NAMALWA (cell line): ENCODE results near the gene INPP4B.
"Not testable (repeated sequence)": the region's sequence is repeated elsewhere in the genome, so short reads cannot be mapped to it uniquely, and the experiment has no call there.

Experiments used
- DNase-seq: peaks from one replicate; pipeline ENCODE4 v3.0.0-alpha.2; 2015; ENCODE audit warnings: low spot score

INPP4B gene

DNA sequence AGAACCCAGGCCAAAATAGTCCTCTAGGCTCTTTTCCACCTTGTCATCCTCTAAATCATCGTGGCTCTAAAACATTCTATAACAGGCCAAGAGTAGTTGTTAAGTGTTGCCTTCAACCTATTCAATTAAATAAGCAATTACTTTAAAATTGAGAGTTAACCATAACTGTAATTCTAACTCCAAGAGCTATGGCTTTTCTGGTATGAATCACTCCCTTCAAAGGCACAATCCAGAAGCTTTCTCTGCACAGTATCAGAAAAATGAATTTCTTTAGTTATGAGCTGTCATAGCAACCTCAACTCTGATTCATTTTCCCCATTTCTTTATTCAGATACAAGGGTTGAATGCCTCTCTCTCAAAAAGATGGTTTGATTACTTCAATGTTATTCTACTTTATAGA, 21.7 kb downstream of the INPP4B start:
- no peak for DNase-seq

- DNase-seq: no peak
Observed at GRCh38 chr4:142823796-142824195, 22.3 kb downstream of the INPP4B start.

DNA sequence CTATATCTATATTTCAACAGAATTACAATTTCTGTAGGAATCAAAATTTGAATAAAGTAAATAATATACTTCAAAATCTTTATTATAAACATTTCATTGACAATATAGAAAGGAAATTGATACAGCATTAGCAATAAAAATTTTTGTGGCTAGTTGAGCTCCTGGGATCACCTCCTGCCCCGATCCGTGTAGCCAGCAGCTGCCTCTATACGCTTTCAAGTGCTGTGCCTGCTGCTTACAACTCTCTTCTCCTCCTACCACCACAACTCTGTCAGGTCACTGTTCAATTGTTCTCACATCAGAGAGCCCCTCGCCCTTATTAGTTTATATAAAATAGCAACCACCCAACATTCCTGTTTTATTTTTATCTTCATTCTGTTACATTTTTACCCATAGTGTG, 27.6 kb downstream of the INPP4B start:
- no peak for DNase-seq

DNA sequence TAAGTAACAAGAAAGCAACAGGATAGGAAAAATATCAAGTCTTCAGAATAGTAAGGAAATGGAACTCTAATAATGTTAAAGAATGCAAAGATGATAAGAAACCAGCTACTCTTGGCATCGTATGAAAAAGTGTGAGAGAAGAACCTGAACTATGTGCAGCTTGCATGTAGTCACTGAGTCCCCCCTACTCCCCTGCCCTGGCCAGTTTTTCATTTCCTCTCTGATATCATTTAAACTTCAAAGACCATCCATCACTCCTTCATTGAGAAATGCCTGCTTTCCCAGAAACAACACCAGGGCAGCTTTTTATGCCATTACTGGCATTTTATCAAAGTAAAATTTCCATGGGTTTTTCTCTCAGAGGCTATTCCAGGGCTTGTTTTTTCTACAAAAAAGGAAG, 28.1 kb downstream of the INPP4B start:
- DNase-seq: no peak

GRCh38 chr4:142817442-142817841, 28.7 kb downstream of the INPP4B start:
- DNase-seq: no peak

GRCh38 chr4:142815834-142816233, 30.3 kb downstream of the INPP4B start:
- DNase-seq: no peak

- no peak for DNase-seq
Observed at GRCh38 chr4:142813388-142813787, 32.7 kb downstream of the INPP4B start.

DNA sequence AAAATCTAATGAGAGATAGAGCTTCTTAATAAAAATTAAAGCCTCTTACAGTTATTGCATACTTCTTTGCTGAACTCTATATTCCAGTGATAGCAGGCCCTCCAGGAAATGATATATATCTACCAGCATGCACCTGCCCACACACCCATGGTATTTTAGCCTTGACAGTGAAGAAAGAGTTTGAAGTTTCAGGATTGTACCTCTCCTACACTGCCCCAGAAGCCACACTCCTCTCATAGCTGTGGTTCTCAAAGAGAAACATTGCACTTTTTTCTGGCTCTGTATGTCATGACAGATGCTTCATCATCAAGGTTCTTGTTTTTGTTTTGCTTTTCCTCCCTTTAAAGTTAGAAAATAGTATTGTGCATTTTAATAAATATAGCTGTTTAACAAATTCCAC, 34.0 kb downstream of the INPP4B start:
- DNase-seq: no peak

- DNase-seq: no peak
Observed at GRCh38 chr4:142811034-142811433, 35.1 kb downstream of the INPP4B start.

GRCh38 chr4:142809559-142809958, 36.5 kb downstream of the INPP4B start:
- no peak for DNase-seq

DNA sequence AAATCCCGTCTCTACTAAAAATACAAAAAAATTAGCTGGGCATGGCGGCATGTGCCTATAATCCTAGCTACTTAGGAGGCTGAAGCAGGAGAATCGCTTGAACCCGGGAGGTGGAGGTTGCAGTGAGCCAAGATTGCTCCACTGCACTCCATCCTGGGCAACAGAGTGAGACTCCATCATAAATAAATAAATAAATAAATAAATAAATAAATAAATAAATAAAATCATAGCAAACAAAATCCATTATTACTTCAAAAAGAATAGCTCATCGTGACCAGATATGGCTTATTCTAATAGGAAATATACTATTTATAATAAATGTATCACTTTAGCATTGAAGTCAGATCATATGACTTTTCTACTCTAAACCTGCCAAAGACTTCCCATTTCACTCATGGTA, 42.2 kb downstream of the INPP4B start:
- not testable (repeated sequence) for DNase-seq

- DNase-seq: no peak
Observed at GRCh38 chr4:142801966-142802365, 44.1 kb downstream of the INPP4B start.

DNA sequence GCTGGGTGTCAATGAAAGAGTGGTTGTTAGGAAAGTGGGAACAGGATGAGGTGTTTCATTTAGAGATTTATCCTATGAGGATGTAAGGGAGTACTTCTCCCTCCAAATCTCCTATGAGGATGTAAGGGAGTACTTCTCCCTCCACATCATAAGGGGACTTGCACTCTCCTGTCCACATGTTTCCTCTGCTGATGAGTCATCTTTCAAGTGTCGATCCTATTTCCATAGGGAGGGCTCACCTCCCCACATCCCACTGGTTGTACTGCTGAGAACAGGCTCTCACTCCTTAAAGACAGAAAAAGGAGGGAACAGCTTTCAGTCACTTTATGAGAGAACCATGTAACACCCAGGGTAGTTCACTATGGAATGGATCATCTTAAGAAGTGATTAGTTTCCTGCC, 65.0 kb downstream of the INPP4B start:
- DNase-seq: no peak

- no peak for DNase-seq
Observed at GRCh38 chr4:142778900-142779299, 67.2 kb downstream of the INPP4B start.

DNA sequence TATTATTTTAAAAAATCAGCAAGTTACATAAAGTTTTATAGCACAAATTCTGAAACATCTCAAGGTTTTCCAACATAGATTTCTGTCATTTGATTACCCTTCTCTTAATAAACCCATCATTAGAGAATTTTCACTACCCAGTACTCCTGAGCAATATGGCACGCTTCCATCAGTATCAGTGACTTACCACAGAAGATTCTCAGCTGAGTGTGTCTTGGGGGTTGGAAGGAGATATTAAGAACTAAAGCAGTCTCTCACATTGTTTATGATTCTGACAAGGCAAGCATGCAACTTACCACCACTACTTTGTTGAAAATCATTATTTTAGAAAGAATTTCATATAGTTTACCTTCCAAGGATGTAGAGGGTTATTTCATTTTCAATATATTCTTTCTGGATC, 67.7 kb downstream of the INPP4B start:
- DNase-seq: no peak

GRCh38 chr4:142777045-142777743, 68.9 kb downstream of the INPP4B start:
- no peak for DNase-seq

- no peak for DNase-seq
Observed at GRCh38 chr4:142776026-142776425, 70.1 kb downstream of the INPP4B start.

GRCh38 chr4:142773505-142773904, 72.6 kb downstream of the INPP4B start:
- no peak for DNase-seq

GRCh38 chr4:142762280-142762679, 83.8 kb downstream of the INPP4B start:
- no peak for DNase-seq

- DNase-seq: no peak
Observed at GRCh38 chr4:142752202-142752786, 93.8 kb downstream of the INPP4B start.

- DNase-seq: no peak
Observed at GRCh38 chr4:142743121-142743825, 102.8 kb downstream of the INPP4B start.

- DNase-seq: no peak
Observed at GRCh38 chr4:142741995-142742394, 104.1 kb downstream of the INPP4B start.

DNA sequence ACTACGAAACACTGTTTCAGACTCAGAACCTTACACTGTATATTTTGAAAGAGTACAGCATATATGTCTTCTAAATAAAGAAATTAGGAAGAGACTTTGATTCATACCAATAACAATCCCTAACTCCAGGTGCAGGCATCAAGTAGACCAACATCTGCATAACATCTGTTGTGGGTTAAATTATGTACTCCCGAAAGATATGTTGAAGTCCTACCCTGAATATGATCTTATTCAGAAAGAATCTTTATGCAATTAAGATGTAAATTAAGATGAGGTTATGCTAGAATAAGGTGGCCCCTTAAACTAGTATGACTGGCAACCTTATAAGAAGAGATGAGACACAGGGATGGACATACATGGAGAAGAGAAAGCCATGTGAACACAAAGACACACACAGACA, 117.9 kb downstream of the INPP4B start:
- no peak for DNase-seq

DNA sequence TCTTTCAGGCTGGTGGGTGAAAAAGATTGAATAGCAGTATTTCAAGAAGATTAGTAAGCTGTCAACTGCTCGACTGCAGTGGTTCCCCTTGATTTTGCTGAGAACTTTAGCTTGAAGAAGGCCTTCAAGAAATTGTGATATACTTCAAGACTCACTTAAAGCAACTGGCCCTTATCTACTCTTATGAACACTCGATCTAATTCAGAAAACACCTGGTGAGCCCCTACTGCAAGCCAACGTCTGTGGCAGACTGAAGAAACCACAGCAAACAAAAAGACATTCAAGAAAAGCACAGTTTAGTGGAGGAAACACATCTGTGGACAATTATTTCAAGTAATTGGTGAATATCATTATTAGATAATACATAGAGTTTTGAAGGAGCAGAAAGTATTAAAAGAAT, 119.0 kb downstream of the INPP4B start:
- no peak for DNase-seq
